ENCODE data around the gene SYCP2. TPM values are rescaled to one million over a fixed set of nuclear protein-coding genes. Genes with fewer than 3 reads are reported as not detected.
A peak's percentile ranks its signal among the peaks of the same experiment; 100 is the strongest.

Gene SYCP2
- polyA plus RNA-seq, 1 experiment = 0.24 TPM

- Histone ChIP-seq H3K9me3 (ENCODE audit: control insufficient read depth, insufficient read depth, low read length) (peaks cover 7% of the 10 kb centered on the region; the same call in 1 of the 2 replicates), H3K27ac (ENCODE audit: low read depth, low read length) (peak overlapping the region; percentile 83), H3K4me3 (ENCODE audit: low read depth, low read length) (peak overlapping the region; percentile 71), H3K27me3 (ENCODE audit: control insufficient read depth, insufficient read depth, low read length) (no peaks in the 10 kb centered on the region)
- TF ChIP-seq CTCF (IDR thresholded peaks at IDR 0.05; ENCODE audit: low read depth, low read length) = no peak
- POLR2A ChIA-PET = interaction anchor here (0.6 to 1.0 kb wide), 4 partner anchors 106 to 1554 kb away, joined by 3 to 5 read pairs (median 3); no protein-coding TSS in a partner anchor
- CTCF ChIA-PET = interaction anchor here (0.9 to 3.3 kb wide), 7 partner anchors 9 to 123 kb away, joined by 3 to 10 read pairs (median 3); no protein-coding TSS in a partner anchor
- no peak for DNase-seq (ENCODE audit: low read depth, low spot score)
Observed at GRCh38 chr20:59939879-59940128, 6.4 kb upstream of the SYCP2 start.

GRCh38 chr20:59939052-59939878 lies 5.8 kb upstream of the SYCP2 start:
- peak overlapping the region; percentile 83 for H3K27ac ChIP-seq (ENCODE audit: low read depth, low read length)
- peaks cover 7% of the 10 kb centered on the region; the same call in 1 of the 2 replicates for H3K9me3 ChIP-seq (ENCODE audit: control insufficient read depth, insufficient read depth, low read length)
- DNase-seq (ENCODE audit: low read depth, low spot score) = no peak
- ChIA-PET POLR2A (interaction anchor here (0.6 to 0.7 kb wide), 2 partner anchors 1239 to 1555 kb away, joined by 3 read pairs; no protein-coding TSS in a partner anchor), CTCF (interaction anchor here (0.9 to 3.3 kb wide), 8 partner anchors 8 to 124 kb away, joined by 3 to 10 read pairs (median 3); no protein-coding TSS in a partner anchor)
- H3K4me3 ChIP-seq (ENCODE audit: low read depth, low read length) = peak overlapping the region; percentile 71
- H3K27me3 ChIP-seq (ENCODE audit: control insufficient read depth, insufficient read depth, low read length) = no peaks in the 10 kb centered on the region
- no peak for TF ChIP-seq CTCF (IDR thresholded peaks at IDR 0.05; ENCODE audit: low read depth, low read length)

GRCh38 chr20:59938696-59939051 lies 5.2 kb upstream of the SYCP2 start:
- Histone ChIP-seq H3K27ac (ENCODE audit: low read depth, low read length) (no peak overlapping the region), H3K4me3 (ENCODE audit: low read depth, low read length) (peak overlapping the region; percentile 71; the same call in 1 of the 2 replicates), H3K27me3 (ENCODE audit: control insufficient read depth, insufficient read depth, low read length) (no peaks in the 10 kb centered on the region), H3K9me3 (ENCODE audit: control insufficient read depth, insufficient read depth, low read length) (peaks cover 7% of the 10 kb centered on the region; the same call in 1 of the 2 replicates)
- no peak for TF ChIP-seq CTCF (IDR thresholded peaks at IDR 0.05; ENCODE audit: low read depth, low read length)
- DNase-seq (ENCODE audit: low read depth, low spot score) = no peak
- ChIA-PET POLR2A (no interaction called here), CTCF (interaction anchor here (1.4 to 3.3 kb wide), 3 partner anchors 10 to 119 kb away, joined by 3 to 10 read pairs (median 6); no protein-coding TSS in a partner anchor)

- Histone ChIP-seq H3K4me3 (ENCODE audit: low read depth, low read length) (peak overlapping the region; percentile 15), H3K27me3 (ENCODE audit: control insufficient read depth, insufficient read depth, low read length) (no peaks in the 10 kb centered on the region), H3K27ac (ENCODE audit: low read depth, low read length) (no peak overlapping the region), H3K9me3 (ENCODE audit: control insufficient read depth, insufficient read depth, low read length) (peaks cover 7% of the 10 kb centered on the region; the same call in 1 of the 2 replicates)
- TF ChIP-seq CTCF (IDR thresholded peaks at IDR 0.05; ENCODE audit: low read depth, low read length) = no peak
- DNase-seq (ENCODE audit: low read depth, low spot score) = no peak
- CTCF ChIA-PET = interaction anchor here (1.4 to 3.3 kb wide), 3 partner anchors 10 to 120 kb away, joined by 3 to 10 read pairs (median 6); no protein-coding TSS in a partner anchor
- POLR2A ChIA-PET = interaction anchor here (0.5 kb wide), 1 partner anchor 88 kb away, joined by 3 read pairs; no protein-coding TSS in a partner anchor
Observed at GRCh38 chr20:59938221-59938620, 4.8 kb upstream of the SYCP2 start.

GRCh38 chr20:59937150-59937549 lies 3.7 kb upstream of the SYCP2 start:
- H3K4me3 ChIP-seq (ENCODE audit: low read depth, low read length) = no peak overlapping the region
- H3K27me3 ChIP-seq (ENCODE audit: control insufficient read depth, insufficient read depth, low read length) = no peaks in the 10 kb centered on the region
- POLR2A ChIA-PET = no interaction called here
- H3K9me3 ChIP-seq (ENCODE audit: control insufficient read depth, insufficient read depth, low read length) = peaks cover 13% of the 10 kb centered on the region; the same call in 1 of the 2 replicates
- no peak for DNase-seq (ENCODE audit: low read depth, low spot score)
- no peak for TF ChIP-seq CTCF (IDR thresholded peaks at IDR 0.05; ENCODE audit: low read depth, low read length)
- CTCF ChIA-PET = interaction anchor here (1.0 to 2.0 kb wide), 4 partner anchors 15 to 274 kb away, joined by 3 to 6 read pairs (median 4); no protein-coding TSS in a partner anchor
- no peak overlapping the region for H3K27ac ChIP-seq (ENCODE audit: low read depth, low read length)

Measured in AG04450 (cell line).